Colonic mucosa (tissue), 4 donors: Measurements from ENCODE around the gene CDC42EP2. TPM values are rescaled to one million over a fixed set of nuclear protein-coding genes. Genes with fewer than 3 reads are reported as not detected.

Source experiments
- DNase-seq: peaks from one replicate; pipeline ENCODE4 v3.0.0-alpha.2; 2020
- H3K27ac ChIP-seq: fragments of 200-600 bp; one replicate; pipeline ENCODE4 v1.8.0; 2021
- H3K27me3 ChIP-seq: fragments of 200-600 bp; one replicate; pipeline ENCODE4 v1.8.0; 2021
- H3K36me3 ChIP-seq: fragments of 200-600 bp; one replicate; pipeline ENCODE4 v1.8.0; 2021
- H3K4me1 ChIP-seq: fragments of 200-600 bp; one replicate; pipeline ENCODE4 v1.8.0; 2021; ENCODE audit warnings: mild to moderate bottlenecking
- H3K4me3 ChIP-seq: fragments of 200-600 bp; one replicate; pipeline ENCODE4 v1.8.0; 2021
- H3K9ac ChIP-seq, 2 donors: one replicate each; pipeline ENCODE4 v1.7.0; 2013; ENCODE audit warnings: control low read depth in 2 of 2, low read depth in 2 of 2, low read length in 2 of 2
- H3K9me3 ChIP-seq: fragments of 200-600 bp; one replicate; pipeline ENCODE4 v1.8.0; 2021
- intact Hi-C: fragments of 100-400 bp; cut with DNase I; formaldehyde crosslinking; loops from one replicate; pipeline ENCODE4 v1.14.1; 2022
- total RNA-seq, 2 donors: library from RNA; stranded (reverse); fragmentation: NEBNext Ultra II Directional in 1 of 2; extraction: Animal tissue kit (Norgen Biotek cat#: 25700) in 1 of 2; gene quantifications; one replicate each; pipeline ENCODE4 v1.2.1, GENCODE V29; 2021
- TF ChIP-seq, protein P1 (sequence below): fragments of 200-600 bp; IDR thresholded peaks from one replicate; pipeline ENCODE4 v1.8.0; 2022; ENCODE audit warnings: antibody characterized with exemption, mild to moderate bottlenecking
- donor health status: healthy.
- donor health status: DM: no; HTN: no; CAD: no.
- donor health status: DM: no; HTN: no; CAD: no.

The CDC42EP2 gene
- total RNA-seq, 2 donors from 2014 or later = 7.8 to 28.3 TPM

DNA sequence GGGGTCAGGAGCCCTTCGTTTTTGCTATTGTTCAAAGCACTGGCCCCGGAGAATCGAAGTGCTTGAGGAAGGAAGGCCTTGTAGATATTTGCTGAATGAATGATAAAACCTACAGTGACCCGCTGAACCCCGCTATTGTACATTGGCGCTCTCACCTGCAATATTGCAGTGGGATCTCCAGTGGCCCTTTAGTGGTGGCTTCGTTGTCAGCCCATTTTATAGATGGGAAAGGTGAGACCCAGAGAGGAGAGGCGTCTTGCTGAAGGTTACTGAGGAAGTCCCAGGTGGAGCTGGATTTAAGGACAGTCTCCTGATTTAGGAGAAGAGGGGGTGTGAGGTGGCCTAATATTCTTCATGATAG, 1.2 kb downstream of the CDC42EP2 start:
- intact Hi-C loops = loop anchor here (2.0 kb wide), 1 partner anchor 41 kb away; no protein-coding TSS in a partner anchor
- peak overlapping the region; percentile 84 to 88 for H3K9ac ChIP-seq
- peaks cover 8% of the 10 kb centered on the region for H3K4me1 ChIP-seq
- DNase-seq = no peak
- TF ChIP-seq, protein P1, sequence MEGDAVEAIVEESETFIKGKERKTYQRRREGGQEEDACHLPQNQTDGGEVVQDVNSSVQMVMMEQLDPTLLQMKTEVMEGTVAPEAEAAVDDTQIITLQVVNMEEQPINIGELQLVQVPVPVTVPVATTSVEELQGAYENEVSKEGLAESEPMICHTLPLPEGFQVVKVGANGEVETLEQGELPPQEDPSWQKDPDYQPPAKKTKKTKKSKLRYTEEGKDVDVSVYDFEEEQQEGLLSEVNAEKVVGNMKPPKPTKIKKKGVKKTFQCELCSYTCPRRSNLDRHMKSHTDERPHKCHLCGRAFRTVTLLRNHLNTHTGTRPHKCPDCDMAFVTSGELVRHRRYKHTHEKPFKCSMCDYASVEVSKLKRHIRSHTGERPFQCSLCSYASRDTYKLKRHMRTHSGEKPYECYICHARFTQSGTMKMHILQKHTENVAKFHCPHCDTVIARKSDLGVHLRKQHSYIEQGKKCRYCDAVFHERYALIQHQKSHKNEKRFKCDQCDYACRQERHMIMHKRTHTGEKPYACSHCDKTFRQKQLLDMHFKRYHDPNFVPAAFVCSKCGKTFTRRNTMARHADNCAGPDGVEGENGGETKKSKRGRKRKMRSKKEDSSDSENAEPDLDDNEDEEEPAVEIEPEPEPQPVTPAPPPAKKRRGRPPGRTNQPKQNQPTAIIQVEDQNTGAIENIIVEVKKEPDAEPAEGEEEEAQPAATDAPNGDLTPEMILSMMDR = no peak
- no peaks in the 10 kb centered on the region for H3K9me3 ChIP-seq
- H3K27me3 ChIP-seq = no peaks in the 10 kb centered on the region
- peak overlapping the region; percentile 58 for H3K4me3 ChIP-seq
- peak overlapping the region; percentile 89 for H3K27ac ChIP-seq
- peaks cover 4% of the 10 kb centered on the region for H3K36me3 ChIP-seq

DNA sequence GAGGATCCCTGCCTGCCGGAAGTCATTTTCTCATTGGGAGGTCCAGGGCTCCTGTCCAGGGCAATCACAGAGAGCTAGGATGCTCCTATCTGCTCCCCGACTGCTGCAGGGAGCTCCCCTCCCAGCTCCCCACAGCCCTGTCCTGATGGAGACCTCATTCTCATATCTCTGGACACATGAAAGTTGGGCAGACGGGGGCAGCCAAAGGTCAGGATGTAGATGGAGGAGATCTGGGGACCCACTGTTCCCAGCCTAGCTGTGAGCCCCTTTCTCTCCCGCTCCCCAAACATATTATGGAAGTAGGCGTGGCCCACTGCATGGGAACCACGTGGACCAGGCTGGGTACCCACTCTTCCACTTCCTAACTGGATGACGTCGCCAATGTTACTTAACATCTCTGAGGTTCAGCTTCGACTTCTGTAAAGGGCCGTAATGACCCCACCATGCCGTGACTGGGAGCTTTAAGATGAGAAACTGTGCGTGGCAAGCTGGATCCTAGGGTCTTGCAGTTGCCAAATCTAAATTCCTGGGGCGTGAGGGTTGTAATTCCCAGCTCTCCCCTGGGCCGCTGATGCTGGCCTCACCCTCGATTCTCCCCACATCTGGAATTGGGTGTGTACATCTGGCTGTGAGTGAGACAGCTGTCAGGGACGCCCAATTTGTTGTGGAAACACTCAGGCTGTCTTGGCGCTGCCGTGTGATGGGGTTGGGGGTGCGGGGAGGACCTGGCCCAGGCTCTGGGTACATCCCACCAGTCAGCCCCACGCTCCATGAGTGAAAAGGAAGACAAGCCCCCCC, 1.8 kb downstream of the CDC42EP2 start:
- peak overlapping the region; percentile 58 for H3K4me3 ChIP-seq
- peak; percentile 52 for DNase-seq
- H3K27me3 ChIP-seq = no peaks in the 10 kb centered on the region
- TF ChIP-seq, protein P1 = no peak
- peak overlapping the region; percentile 84 to 88 for H3K9ac ChIP-seq
- intact Hi-C loops = loop anchor here (2.0 kb wide), 1 partner anchor 42 kb away; no protein-coding TSS in a partner anchor
- no peaks in the 10 kb centered on the region for H3K9me3 ChIP-seq
- peaks cover 9% of the 10 kb centered on the region for H3K36me3 ChIP-seq
- peaks cover 8% of the 10 kb centered on the region for H3K4me1 ChIP-seq
- H3K27ac ChIP-seq = peak overlapping the region; percentile 89

DNA sequence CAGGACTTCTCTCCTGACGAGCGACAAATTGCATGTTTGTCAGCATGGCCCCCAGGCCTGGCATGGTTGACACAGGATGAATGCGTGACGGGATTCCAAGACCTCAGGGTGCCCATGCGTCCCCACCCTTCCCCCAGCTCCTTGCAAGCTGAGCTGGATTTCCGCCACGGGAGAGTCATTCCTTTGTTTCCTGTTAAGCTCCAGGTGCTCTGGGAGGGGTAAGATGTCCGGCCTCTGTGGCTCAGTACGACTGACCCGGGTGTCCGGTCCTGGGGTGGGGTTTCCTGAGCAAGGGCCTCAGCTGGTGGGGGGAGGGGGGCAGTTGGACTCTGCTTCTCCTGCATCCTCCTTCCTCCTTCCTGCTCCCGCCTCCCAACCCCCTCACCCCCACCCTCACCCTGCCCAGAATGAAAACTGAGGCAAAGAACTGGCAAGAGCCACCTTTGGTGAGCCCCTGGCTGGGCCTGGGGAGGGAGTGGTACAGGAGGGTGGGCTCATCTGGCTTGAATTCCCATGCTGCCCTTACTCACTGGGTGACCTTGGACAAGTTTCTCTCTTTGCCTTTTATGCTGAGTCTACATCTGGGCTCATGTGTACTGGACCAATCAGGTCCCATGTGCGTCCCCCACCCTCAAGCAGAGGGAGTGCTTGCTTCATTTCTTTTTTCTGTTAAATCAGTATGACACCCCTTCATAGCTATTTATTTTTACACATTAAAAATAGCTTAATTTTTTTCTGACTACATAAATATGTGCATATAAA, 2.5 kb downstream of the CDC42EP2 start:
- intact Hi-C loops = loop anchor here (2.0 kb wide), 1 partner anchor 42 kb away; no protein-coding TSS in a partner anchor
- H3K9me3 ChIP-seq = no peaks in the 10 kb centered on the region
- H3K27ac ChIP-seq = peak overlapping the region; percentile 89
- TF ChIP-seq, protein P1 = no peak
- peak; percentile 92 for DNase-seq
- H3K9ac ChIP-seq = peak overlapping the region; percentile 66 to 84
- peak overlapping the region; percentile 58 for H3K4me3 ChIP-seq
- peaks cover 7% of the 10 kb centered on the region for H3K4me1 ChIP-seq
- H3K27me3 ChIP-seq = no peaks in the 10 kb centered on the region
- H3K36me3 ChIP-seq = peaks cover 13% of the 10 kb centered on the region

DNA sequence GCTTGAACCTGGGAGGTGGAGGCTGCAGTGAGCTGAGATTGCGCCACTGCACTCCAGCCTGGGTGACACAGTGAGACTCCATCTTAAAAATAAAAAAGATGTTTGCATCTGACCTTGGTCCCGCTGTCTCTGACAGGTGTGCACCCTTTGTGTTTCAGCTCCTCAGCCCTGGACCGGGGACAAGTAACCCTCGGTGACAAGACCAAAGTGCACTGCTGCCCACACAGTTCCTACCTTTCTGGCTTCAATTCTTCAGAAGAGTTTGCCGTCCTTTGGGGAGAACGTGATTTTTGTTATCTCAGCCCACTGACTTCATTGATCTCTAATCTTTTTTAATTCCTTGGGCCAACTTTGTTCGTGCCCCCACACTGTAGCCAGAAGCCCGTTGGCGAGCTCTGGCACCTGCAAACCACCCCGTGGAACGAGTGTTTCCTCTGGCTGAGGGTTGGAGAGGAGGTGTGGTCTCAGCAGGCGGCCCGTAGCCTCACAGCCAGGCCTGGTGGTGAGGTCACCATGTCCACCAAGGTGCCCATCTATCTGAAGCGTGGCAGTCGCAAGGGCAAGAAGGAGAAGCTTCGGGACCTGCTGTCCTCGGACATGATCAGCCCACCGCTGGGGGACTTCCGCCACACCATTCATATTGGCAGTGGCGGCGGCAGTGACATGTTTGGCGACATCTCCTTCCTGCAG, 5.9 kb downstream of the CDC42EP2 start:
- H3K27me3 ChIP-seq = no peaks in the 10 kb centered on the region
- H3K36me3 ChIP-seq = peaks cover 13% of the 10 kb centered on the region
- intact Hi-C loops = loop anchor here (10.0 kb wide), 1 partner anchor 116 kb away; no protein-coding TSS in a partner anchor
- no peaks in the 10 kb centered on the region for H3K4me1 ChIP-seq
- H3K4me3 ChIP-seq = no peak overlapping the region
- no peaks in the 10 kb centered on the region for H3K9me3 ChIP-seq
- H3K9ac ChIP-seq = no peak overlapping the region
- TF ChIP-seq, protein P1 = no peak
- DNase-seq = no peak
- H3K27ac ChIP-seq = no peak overlapping the region

DNA sequence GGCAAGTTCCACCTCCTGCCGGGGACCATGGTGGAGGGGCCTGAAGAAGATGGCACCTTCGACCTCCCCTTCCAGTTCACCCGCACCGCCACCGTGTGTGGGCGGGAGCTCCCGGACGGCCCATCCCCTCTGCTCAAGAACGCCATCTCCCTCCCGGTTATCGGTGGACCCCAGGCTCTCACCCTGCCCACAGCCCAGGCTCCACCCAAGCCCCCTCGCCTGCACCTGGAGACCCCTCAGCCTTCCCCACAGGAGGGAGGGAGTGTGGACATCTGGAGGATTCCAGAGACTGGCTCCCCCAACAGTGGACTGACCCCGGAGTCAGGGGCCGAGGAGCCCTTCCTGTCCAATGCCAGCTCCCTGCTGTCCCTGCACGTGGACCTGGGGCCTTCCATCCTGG, 6.4 kb downstream of the CDC42EP2 start:
- no peaks in the 10 kb centered on the region for H3K9me3 ChIP-seq
- intact Hi-C loops = loop anchor here (10.0 kb wide), 1 partner anchor 116 kb away; no protein-coding TSS in a partner anchor
- TF ChIP-seq, protein P1 = no peak
- no peak overlapping the region for H3K27ac ChIP-seq
- H3K9ac ChIP-seq = no peak overlapping the region
- H3K4me3 ChIP-seq = no peak overlapping the region
- H3K4me1 ChIP-seq = no peaks in the 10 kb centered on the region
- no peaks in the 10 kb centered on the region for H3K27me3 ChIP-seq
- no peak for DNase-seq
- peaks cover 13% of the 10 kb centered on the region for H3K36me3 ChIP-seq
